Measurements from ENCODE around the gene EML5.

DNA sequence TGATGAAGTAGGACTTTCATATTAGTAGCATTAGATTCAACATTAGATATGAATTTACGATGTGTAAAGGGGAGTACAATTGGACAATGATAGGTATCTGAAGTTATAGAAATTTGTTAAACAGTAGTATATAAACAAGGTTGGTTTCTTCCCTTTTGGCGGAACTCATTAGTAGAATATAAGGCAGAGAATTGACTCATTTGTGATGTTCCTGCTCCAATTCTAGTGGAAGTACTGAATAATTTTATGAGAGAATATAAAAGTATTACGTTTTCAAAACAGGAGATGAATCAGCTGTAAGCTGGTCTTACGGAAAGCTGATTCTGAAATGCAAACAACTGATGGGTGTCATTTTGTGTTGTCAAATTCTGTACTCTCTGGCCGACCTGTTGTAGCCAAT lies 216.5 kb downstream of the EML5 start:
- no peak for TF ChIP-seq POLR2A (IDR thresholded peaks at IDR 0.05; ENCODE audit: low read length)
- TF ChIP-seq GATA1 (IDR thresholded peaks at IDR 0.05; ENCODE audit: low read depth, low read length): no peak
